Liver (tissue), 9 donors: ENCODE data around the gene RGS17. TPM values are rescaled to one million over a fixed set of nuclear protein-coding genes. Genes with fewer than 3 reads are reported as not detected.

Experiments used
- DNase-seq: peaks from one replicate; pipeline ENCODE4 v3.0.0-alpha.2; 2017; ENCODE audit warnings: low spot score
- H3K27ac ChIP-seq, 2 donors: one replicate each; pipeline ENCODE4 v1.7.0; 2013; ENCODE audit warnings: inconsistent platforms in 2 of 2, low read length in 2 of 2, control low read depth in 1 of 2, low read depth in 1 of 2, mild to moderate bottlenecking in 1 of 2
- H3K27me3 ChIP-seq, 4 donors: one replicate each; pipeline versions ENCODE4 v1.6.1 to v1.7.0; 2013; ENCODE audit warnings: low read length in 3 of 4, inconsistent platforms in 1 of 4, mild to moderate bottlenecking in 1 of 4, moderate library complexity in 1 of 4; ENCODE audit not compliant: control insufficient read depth in 4 of 4, insufficient read depth in 4 of 4
- H3K36me3 ChIP-seq, 4 donors: one replicate each; pipeline versions ENCODE4 v1.6.1 to v1.7.0; 2013; ENCODE audit warnings: low read length in 3 of 4, mild to moderate bottlenecking in 3 of 4, low read depth in 1 of 4, moderate library complexity in 1 of 4; ENCODE audit not compliant: control insufficient read depth in 4 of 4, insufficient read depth in 3 of 4
- H3K4me1 ChIP-seq, 4 donors: one replicate each; pipeline versions ENCODE4 v1.6.1 to v1.7.0; 2013; ENCODE audit warnings: low read length in 3 of 4, mild to moderate bottlenecking in 3 of 4, moderate library complexity in 1 of 4; ENCODE audit not compliant: control insufficient read depth in 4 of 4, insufficient read depth in 4 of 4
- H3K4me3 ChIP-seq, 3 donors: one replicate each; pipeline versions ENCODE4 v1.6.1 to v1.7.0; 2013; ENCODE audit warnings: low read length in 3 of 3, control low read depth in 1 of 3, low read depth in 1 of 3, mild to moderate bottlenecking in 1 of 3
- H3K9ac ChIP-seq, 2 donors: one replicate each; pipeline ENCODE4 v1.7.0; 2013; ENCODE audit warnings: low read length in 2 of 2, mild to moderate bottlenecking in 2 of 2, moderate library complexity in 2 of 2, control low read depth in 1 of 2, low read depth in 1 of 2
- H3K9me3 ChIP-seq, 4 donors: one replicate each; pipeline versions ENCODE4 v1.6.1 to v1.7.0; 2013; ENCODE audit warnings: low read length in 3 of 4; ENCODE audit not compliant: control insufficient read depth in 4 of 4
- ATF3 ChIP-seq: IDR thresholded peaks from 2 replicates; pipeline ENCODE4 v1.6.1; 2016; ENCODE audit warnings: antibody characterized with exemption
- CTCF ChIP-seq: fragments of 150-350 bp; IDR thresholded peaks from 2 replicates; pipeline ENCODE4 v1.5.1; 2017; ENCODE audit warnings: improper control_type of control experiment, low read depth, low read length; ENCODE audit not compliant: missing input control
- EGR1 ChIP-seq, 2 donors: IDR thresholded peaks; 2 replicates each; pipeline ENCODE4 v1.6.1; 2016 to 2018; ENCODE audit warnings: antibody characterized with exemption in 2 of 2, low read depth in 2 of 2
- FOXA2 ChIP-seq: IDR thresholded peaks from 2 replicates; pipeline ENCODE4 v1.6.1; 2016; ENCODE audit warnings: antibody characterized with exemption
- GABPA ChIP-seq, 2 donors: IDR thresholded peaks in 1 of 2; conservative IDR thresholded peaks in 1 of 2; 2 replicates each; pipeline ENCODE4 v1.6.1; 2016; ENCODE audit warnings: antibody characterized with exemption in 2 of 2, mild to moderate bottlenecking in 1 of 2, moderate library complexity in 1 of 2
- HNF4A ChIP-seq, 2 donors: conservative IDR thresholded peaks; 2 replicates each; pipeline ENCODE4 v1.6.1; 2016; ENCODE audit warnings: antibody characterized with exemption in 2 of 2, mild to moderate bottlenecking in 2 of 2
- HNF4G ChIP-seq: IDR thresholded peaks from 2 replicates; pipeline ENCODE4 v1.6.1; 2016; ENCODE audit warnings: antibody characterized with exemption
- JUND ChIP-seq, 2 donors: IDR thresholded peaks; 2 replicates each; pipeline ENCODE4 v1.6.1; 2016; ENCODE audit warnings: antibody characterized with exemption in 2 of 2
- MAX ChIP-seq: IDR thresholded peaks from 2 replicates; pipeline ENCODE4 v1.6.1; 2016; ENCODE audit warnings: antibody characterized with exemption
- RAD21 ChIP-seq, 2 donors: IDR thresholded peaks; 2 replicates each; pipeline ENCODE4 v1.6.1; 2016; ENCODE audit warnings: antibody characterized with exemption in 2 of 2, mild to moderate bottlenecking in 2 of 2
- REST ChIP-seq: IDR thresholded peaks from 2 replicates; pipeline ENCODE4 v1.6.1; 2016; ENCODE audit warnings: antibody characterized with exemption, mild to moderate bottlenecking
- SP1 ChIP-seq: IDR thresholded peaks from 2 replicates; pipeline ENCODE4 v1.6.1; 2018; ENCODE audit warnings: antibody characterized with exemption, mild to moderate bottlenecking
- YY1 ChIP-seq: IDR thresholded peaks from 2 replicates; pipeline ENCODE4 v1.6.1; 2016; ENCODE audit warnings: antibody characterized with exemption, mild to moderate bottlenecking
- ZBTB33 ChIP-seq: IDR thresholded peaks from 2 replicates; pipeline ENCODE4 v1.6.1; 2016; ENCODE audit warnings: antibody characterized with exemption
- WGBS: extraction: QIAGEN DNeasy Blood & Tissue Kit; methylation state at CpG from one replicate; pipeline ENCODE4 v1.1.7; 2013; 5-methylcytosine and 5-hydroxymethylcytosine counted together
- polyA plus RNA-seq, 2 donors: library from polyadenylated mRNA; stranded (reverse) in 1 of 2; unstranded in 1 of 2; fragments of 200-250 nt in 1 of 2; fragments of >200 nt in 1 of 2; fragmentation: Nextera tagmentation in 1 of 2; extraction: Ambion mirVana in 1 of 2; gene quantifications; one replicate each; pipeline versions ENCODE4 v1.2.1 to v1.2.3, GENCODE V29; 2013 to 2015
- total RNA-seq, 2 donors: library from RNA; depleted of rRNA; stranded (reverse); fragments of >200 nt; gene quantifications; one replicate each; pipeline ENCODE4 v1.2.3, GENCODE V29; 2014
- donor health status: healthy.
- donor health status: healthy.
- donor health status: healthy.
- donor health status: healthy.
- donor health status: healthy.

Gene RGS17
- total and polyA plus RNA-seq, 4 donors: under 0.01 to 0.09 (median 0.03) TPM

- Histone ChIP-seq H3K27ac (no peak overlapping the region), H3K36me3 (no peaks in the 10 kb centered on the region), H3K9me3 (no peaks in the 10 kb centered on the region), H3K27me3 (no peaks in the 10 kb centered on the region), H3K9ac (no peak overlapping the region), H3K4me1 (no peaks in the 10 kb centered on the region), H3K4me3 (no peak overlapping the region)
- DNase-seq: no peak
- TF ChIP-seq ZBTB33: no peak
These were observed 22.8 kb downstream of the RGS17 start for GRCh38 chr6:153108315-153108714.

GRCh38 chr6:153106021-153106420 is 25.1 kb downstream of the RGS17 start:
- Histone ChIP-seq H3K4me3 (no peak overlapping the region), H3K27me3 (peaks cover 0 to 6% (median 0%) of the 10 kb centered on the region in 4 donors), H3K9ac (no peak overlapping the region), H3K9me3 (no peaks in the 10 kb centered on the region), H3K36me3 (no peaks in the 10 kb centered on the region), H3K27ac (no peak overlapping the region), H3K4me1 (no peaks in the 10 kb centered on the region)
- 73% methylated on average over 5 of the region's 5 CpGs for WGBS
- DNase-seq: no peak
- TF ChIP-seq RAD21 (IDR thresholded peaks at IDR 0.05): no peak
- TF ChIP-seq JUND (IDR thresholded peaks at IDR 0.05): no peak

- Histone ChIP-seq H3K36me3 (no peaks in the 10 kb centered on the region), H3K9ac (no peak overlapping the region), H3K4me3 (no peak overlapping the region), H3K27ac (no peak overlapping the region), H3K9me3 (no peaks in the 10 kb centered on the region), H3K27me3 (peaks cover 0 to 6% (median 0%) of the 10 kb centered on the region in 4 donors), H3K4me1 (no peaks in the 10 kb centered on the region)
- 57% methylated on average over 4 of the region's 4 CpGs for WGBS
- TF ChIP-seq RAD21 (IDR thresholded peaks at IDR 0.05) (no peak), ATF3 (no peak), FOXA2 (no peak), HNF4G (no peak), GABPA (IDR thresholded peaks at IDR 0.05 in 1 of 2, conservative IDR thresholded peaks at IDR 0.05 in 1 of 2) (no peak), SP1 (no peak), REST (no peak), JUND (IDR thresholded peaks at IDR 0.05) (no peak), EGR1 (IDR thresholded peaks at IDR 0.05; ENCODE audit: low read depth in 2 of 2) (no peak), CTCF (no peak), HNF4A (conservative IDR thresholded peaks at IDR 0.05) (no peak), ZBTB33 (no peak), YY1 (no peak), MAX (no peak)
- DNase-seq: no peak
These were observed 26.9 kb downstream of the RGS17 start for GRCh38 chr6:153104220-153104619.
